ENCODE data around the gene NAALADL2. TPM values are rescaled to one million over a fixed set of nuclear protein-coding genes. Genes with fewer than 3 reads are reported as not detected.

NAALADL2 gene
- total RNA-seq, 1 donor from 2014 or later: 1.3 TPM

- no peak for DNase-seq (ENCODE audit: extremely low read depth, low read depth, low spot score)
Observed at GRCh38 chr3:174959556-174960065, 100.5 kb downstream of the NAALADL2 start.

GRCh38 chr3:174960898-174961297 is 101.8 kb downstream of the NAALADL2 start:
- no peak for DNase-seq (ENCODE audit: extremely low read depth, low read depth, low spot score)

GRCh38 chr3:174973465-174973864 is 114.3 kb downstream of the NAALADL2 start:
- no peak for DNase-seq (ENCODE audit: extremely low read depth, low read depth, low spot score)

DNA sequence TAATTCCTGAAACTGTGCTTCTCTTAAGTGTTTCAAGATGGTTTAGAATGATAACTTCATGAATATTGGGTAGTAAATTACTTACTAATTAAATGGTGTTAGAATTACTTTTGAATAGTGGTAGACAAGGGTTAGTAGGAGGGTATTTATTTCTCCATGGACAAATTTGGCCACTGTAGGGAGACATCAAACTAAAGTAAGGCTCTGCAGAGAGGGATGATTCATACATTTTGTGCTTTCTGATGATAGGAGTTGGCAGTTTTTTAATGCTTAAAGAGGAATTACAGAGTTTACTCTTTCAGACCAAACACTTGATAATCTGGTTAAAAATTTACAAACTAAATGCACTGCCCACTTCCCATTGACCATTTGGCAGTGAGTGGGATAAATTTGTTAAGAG is 127.6 kb downstream of the NAALADL2 start:
- DNase-seq (ENCODE audit: extremely low read depth, low read depth, low spot score): no peak

DNA sequence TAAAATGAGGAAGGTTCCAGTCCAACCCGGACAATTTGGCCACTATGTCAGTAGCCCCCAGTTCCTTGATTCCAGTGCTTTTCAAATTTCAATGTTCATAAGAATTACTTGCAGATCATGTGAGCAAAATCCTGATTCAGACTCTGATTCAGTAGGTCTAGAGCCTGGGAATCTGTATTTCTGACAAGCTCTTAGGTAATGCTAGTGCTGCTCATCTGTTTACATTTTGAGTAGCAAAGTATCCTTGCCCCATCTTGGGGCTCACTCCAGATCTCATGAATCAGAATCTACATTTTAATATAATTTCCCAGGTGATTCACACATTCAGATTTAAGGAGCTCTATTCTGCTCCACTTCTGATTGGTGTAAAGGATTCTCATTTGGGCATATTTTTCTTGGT is 142.0 kb downstream of the NAALADL2 start:
- DNase-seq (ENCODE audit: extremely low read depth, low read depth, low spot score): no peak

GRCh38 chr3:175002732-175003143 is 143.6 kb downstream of the NAALADL2 start:
- DNase-seq (ENCODE audit: extremely low read depth, low read depth, low spot score): no peak

- no peak for DNase-seq (ENCODE audit: extremely low read depth, low read depth, low spot score)
Observed at GRCh38 chr3:175003590-175003989, 144.5 kb downstream of the NAALADL2 start.

- no peak for DNase-seq (ENCODE audit: extremely low read depth, low read depth, low spot score)
Observed at GRCh38 chr3:175005193-175005592, 146.1 kb downstream of the NAALADL2 start.

DNA sequence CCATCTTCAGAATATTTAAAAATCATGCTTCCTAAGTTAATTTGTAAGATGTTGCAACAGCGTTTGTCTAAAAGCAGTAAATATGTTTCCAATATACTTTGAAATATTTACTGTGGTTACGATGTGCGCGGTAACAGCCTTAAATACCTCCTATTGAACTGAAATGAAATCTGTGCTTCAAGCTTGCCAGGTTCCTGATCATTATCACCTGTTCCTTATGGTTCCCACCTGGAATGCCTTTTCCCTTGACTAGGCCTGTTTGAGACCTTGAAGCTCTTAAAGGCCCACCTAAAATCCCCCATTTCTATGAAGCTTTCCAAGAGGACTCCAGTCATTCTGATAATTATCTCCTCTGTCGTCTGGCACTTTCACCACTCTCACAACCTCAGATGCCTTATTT is 146.7 kb downstream of the NAALADL2 start:
- DNase-seq (ENCODE audit: extremely low read depth, low read depth, low spot score): no peak

DNA sequence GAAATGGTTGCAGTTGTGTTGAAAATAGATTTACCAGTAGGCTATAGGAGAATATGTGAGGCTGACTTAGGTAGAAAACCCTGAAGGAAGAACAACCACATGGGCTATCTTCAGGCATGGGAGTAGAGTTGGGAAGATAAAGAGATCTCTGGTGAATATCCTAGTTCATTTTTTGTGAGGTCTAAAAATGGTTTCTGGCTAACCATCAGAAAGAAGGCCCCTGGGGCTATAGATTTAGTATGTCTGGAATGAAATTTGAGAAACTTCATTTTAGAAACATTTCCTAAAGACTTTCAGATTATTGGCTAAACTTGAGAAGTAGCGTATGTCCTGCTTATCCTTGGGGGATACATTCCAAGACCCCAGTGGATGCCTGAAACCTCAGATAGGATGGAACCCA is 148.2 kb downstream of the NAALADL2 start:
- DNase-seq (ENCODE audit: extremely low read depth, low read depth, low spot score): no peak

- no peak for DNase-seq (ENCODE audit: extremely low read depth, low read depth, low spot score)
Observed at GRCh38 chr3:175009295-175009694, 150.2 kb downstream of the NAALADL2 start.

DNA sequence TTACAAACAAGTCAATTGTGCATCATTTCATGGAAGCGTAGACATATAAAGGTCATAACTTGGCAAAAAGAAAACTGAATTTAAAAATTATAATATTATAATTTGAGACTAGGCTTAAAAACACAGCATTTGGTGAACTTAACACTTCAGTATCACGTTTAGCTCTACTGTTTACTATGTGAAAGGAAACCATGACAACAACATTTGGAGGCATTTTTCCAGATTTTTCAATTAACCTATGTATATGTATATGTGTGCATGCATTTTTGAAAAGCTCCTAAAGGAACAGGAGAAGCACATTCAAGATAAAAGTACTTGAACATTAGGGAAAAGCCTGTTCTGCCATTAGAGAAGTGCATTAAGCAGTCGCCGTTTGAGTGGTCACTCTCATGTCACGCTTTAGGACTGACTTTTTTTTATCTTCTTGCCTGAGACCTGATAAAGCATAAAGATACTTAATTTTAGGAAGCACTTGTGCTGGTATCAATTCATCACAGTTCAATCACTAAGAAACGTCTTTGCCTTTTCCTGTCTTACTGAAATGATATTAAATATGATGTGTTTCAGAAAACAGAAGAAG is 156.0 kb downstream of the NAALADL2 start:
- no peak for DNase-seq (ENCODE audit: extremely low read depth, low read depth, low spot score)

- no peak for DNase-seq (ENCODE audit: extremely low read depth, low read depth, low spot score)
Observed at GRCh38 chr3:175018946-175019727, 160.0 kb downstream of the NAALADL2 start.

- no peak for DNase-seq (ENCODE audit: extremely low read depth, low read depth, low spot score)
Observed at GRCh38 chr3:175020101-175020500, 161.0 kb downstream of the NAALADL2 start.

- DNase-seq (ENCODE audit: extremely low read depth, low read depth, low spot score): no peak
Observed at GRCh38 chr3:175029828-175030227, 170.7 kb downstream of the NAALADL2 start.

GRCh38 chr3:175039875-175040274 is 180.7 kb downstream of the NAALADL2 start:
- DNase-seq (ENCODE audit: extremely low read depth, low read depth, low spot score): no peak

DNA sequence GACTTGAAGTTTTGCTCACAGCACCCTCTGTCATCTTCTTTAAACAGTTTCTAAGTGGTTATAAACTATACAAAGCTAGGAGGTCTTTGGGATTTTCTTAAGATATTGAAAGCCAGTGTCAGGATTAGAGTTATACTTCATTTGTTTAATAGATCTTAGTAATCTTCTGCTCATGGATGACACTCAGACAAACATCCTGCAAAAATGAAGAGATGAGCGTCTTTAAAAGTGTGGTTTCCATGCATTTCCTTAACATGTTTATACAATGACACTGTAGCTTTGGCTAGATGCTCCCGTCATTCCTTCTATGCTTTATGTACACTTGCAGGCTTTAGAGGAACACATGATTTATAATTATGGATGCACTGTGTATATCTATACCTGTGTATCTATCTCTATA is 182.2 kb downstream of the NAALADL2 start:
- DNase-seq (ENCODE audit: extremely low read depth, low read depth, low spot score): no peak

DNA sequence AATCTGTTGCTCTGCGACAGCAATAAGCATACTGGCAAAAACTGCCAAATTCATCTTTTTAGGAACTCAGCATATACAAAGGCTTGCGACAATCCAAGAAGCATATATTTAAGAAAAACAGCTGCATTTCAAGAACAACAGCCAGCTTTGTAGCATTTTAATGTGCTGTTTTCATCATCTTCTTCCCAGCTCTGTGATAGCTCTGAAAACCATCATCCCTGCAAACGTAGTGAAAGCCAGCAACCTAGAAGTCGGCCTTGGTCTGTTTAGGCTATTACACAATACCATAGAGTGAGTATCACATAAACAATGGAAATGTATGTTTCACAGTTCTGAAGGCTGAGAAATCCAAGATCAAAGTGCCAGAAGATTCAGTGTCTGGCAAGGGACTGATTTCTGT is 187.5 kb downstream of the NAALADL2 start:
- DNase-seq (ENCODE audit: extremely low read depth, low read depth, low spot score): no peak

DNA sequence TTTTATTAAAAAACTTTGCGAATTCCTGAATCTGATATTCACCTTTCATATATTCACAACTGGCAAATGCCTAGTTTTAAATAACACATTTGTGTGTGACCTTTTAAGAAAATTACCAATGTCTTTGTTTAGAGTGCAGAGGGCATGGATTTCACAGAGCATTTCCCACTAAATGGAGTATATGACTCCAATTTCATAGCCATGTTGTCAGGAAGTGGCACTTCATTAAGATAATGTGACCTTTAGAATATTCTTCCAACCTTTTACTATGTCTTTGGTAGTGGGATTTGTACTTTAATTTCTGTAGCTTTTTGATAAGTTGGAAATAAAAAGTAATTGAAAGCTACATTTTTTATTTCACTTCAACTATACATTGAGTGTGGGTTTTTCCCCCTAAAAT is 188.7 kb downstream of the NAALADL2 start:
- no peak for DNase-seq (ENCODE audit: extremely low read depth, low read depth, low spot score)

DNA sequence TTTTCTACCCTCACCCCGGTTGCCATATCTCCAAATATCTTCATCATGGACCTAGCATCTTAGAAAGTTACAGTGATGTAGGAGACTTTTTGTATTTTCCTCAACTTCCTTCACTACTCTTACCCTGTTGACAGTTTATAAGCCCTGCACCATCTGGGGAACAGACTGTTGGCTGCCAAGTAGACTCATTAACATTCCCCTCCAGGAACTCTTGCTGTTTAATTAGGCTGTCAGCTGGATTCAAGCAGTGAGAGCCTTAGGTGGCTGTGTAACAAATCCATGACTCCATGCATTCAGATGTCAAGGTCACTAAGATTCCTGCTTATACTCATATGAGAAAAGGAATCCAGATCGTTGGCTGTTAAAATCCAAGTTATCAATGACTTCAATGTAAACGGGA is 198.3 kb downstream of the NAALADL2 start:
- no peak for DNase-seq (ENCODE audit: extremely low read depth, low read depth, low spot score)

GRCh38 chr3:175059788-175060187 is 200.7 kb downstream of the NAALADL2 start:
- no peak for DNase-seq (ENCODE audit: extremely low read depth, low read depth, low spot score)

DNA sequence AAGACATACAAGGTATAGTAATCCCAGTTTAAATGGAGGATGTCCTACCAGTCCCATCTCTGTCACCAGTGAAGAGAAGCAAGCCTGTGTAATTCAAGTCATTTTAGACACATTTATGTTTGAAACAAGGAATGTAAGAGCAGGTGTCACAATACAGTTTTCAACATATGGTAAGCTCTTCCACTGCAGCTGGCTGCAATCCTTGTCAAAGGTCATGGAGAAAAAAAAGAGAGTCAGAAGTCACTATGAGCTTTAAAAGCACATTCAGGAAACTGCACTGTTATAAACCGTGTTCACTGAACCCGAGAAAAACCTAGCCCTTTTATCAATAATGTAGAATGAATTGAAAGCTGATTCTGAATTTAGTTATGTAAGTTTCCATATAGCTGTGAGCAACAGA is 206.4 kb downstream of the NAALADL2 start:
- no peak for DNase-seq (ENCODE audit: extremely low read depth, low read depth, low spot score)
